ENCODE measurements around the gene PARVG.

The PARVG gene

DNA sequence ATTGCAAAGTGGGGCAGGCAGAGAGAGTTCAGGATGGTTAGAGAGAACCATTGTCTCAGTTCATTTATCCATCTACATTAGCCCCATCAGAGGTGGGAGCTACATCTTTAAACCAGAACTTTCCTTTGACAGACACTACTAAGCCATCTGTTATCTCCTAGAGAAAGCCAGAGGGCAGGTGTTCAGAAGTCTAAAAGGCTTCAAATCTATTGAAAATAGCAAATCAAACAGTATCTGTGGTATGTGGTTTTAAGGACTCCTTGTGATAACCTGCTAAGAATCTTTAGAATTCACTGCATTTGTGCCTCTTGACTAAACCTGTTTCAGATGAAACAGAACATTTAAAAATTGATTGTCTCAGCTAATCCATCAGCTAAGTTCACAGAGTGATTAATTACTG is 43.9 kb upstream of the PARVG start:
- no peak for DNase-seq (ENCODE audit: extremely low spot score)
- ChIA-PET CTCF (no interaction called here), POLR2A (no interaction called here)
- no peak for TF ChIP-seq FOXK2 (IDR thresholded peaks at IDR 0.05)
- no peak for TF ChIP-seq LEF1 (IDR thresholded peaks at IDR 0.05; ENCODE audit: borderline replicate concordance)
- no peak for TF ChIP-seq L3MBTL2 (conservative IDR thresholded peaks at IDR 0.05)
- no peak for TF ChIP-seq FOXA1 (IDR thresholded peaks at IDR 0.05)
- TF ChIP-seq NFRKB (IDR thresholded peaks at IDR 0.05) = no peak
- TF ChIP-seq SP1 (IDR thresholded peaks at IDR 0.05) = no peak
- no peak for TF ChIP-seq ARNT (IDR thresholded peaks at IDR 0.05)
- TF ChIP-seq ELF4 (IDR thresholded peaks at IDR 0.05) = no peak
- no peak for TF ChIP-seq BHLHE40 (IDR thresholded peaks at IDR 0.05; ENCODE audit: borderline replicate concordance)
- TF ChIP-seq HDGF (IDR thresholded peaks at IDR 0.05; ENCODE audit: borderline replicate concordance) = no peak
- TF ChIP-seq SUZ12 (IDR thresholded peaks at IDR 0.05) = no peak
- TF ChIP-seq, protein P1, sequence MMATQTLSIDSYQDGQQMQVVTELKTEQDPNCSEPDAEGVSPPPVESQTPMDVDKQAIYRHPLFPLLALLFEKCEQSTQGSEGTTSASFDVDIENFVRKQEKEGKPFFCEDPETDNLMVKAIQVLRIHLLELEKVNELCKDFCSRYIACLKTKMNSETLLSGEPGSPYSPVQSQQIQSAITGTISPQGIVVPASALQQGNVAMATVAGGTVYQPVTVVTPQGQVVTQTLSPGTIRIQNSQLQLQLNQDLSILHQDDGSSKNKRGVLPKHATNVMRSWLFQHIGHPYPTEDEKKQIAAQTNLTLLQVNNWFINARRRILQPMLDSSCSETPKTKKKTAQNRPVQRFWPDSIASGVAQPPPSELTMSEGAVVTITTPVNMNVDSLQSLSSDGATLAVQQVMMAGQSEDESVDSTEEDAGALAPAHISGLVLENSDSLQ (IDR thresholded peaks at IDR 0.05) = no peak
- TF ChIP-seq TARDBP (IDR thresholded peaks at IDR 0.05) = no peak
- TF ChIP-seq ZNF384 (IDR thresholded peaks at IDR 0.05) = no peak
- no peak for TF ChIP-seq FOXM1 (IDR thresholded peaks at IDR 0.05; ENCODE audit: borderline replicate concordance)

DNA sequence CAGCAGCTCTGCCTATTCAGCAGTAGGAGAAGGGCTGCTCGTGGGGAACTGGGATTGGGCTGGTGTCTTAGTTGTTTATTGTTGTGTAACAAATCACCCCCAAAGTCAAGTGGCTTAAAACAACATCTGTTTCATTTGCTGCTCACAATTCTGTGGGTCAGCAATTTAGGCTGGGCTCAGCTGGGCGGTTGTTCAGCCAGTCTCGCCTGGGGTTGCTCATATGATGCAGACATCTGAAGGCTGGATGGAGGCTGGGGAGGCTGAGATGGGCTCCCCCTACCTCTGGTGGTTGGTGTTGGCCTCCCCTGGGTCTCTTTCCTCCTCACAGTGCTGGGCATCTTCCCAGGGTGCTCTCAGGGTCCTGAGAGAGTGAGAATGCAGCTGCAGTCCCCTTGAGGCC is 43.3 kb upstream of the PARVG start:
- no peak for DNase-seq (ENCODE audit: extremely low spot score)
- POLR2A ChIA-PET = no interaction called here
- no peak for TF ChIP-seq CTBP1 (IDR thresholded peaks at IDR 0.05; ENCODE audit: borderline replicate concordance)
- TF ChIP-seq ELF4 (IDR thresholded peaks at IDR 0.05) = no peak
- TF ChIP-seq FOXM1 (IDR thresholded peaks at IDR 0.05; ENCODE audit: borderline replicate concordance) = no peak
- no peak for TF ChIP-seq ZNF384 (IDR thresholded peaks at IDR 0.05)
- TF ChIP-seq ARNT (IDR thresholded peaks at IDR 0.05) = no peak
- TF ChIP-seq TARDBP (IDR thresholded peaks at IDR 0.05) = no peak
- TF ChIP-seq L3MBTL2 (conservative IDR thresholded peaks at IDR 0.05) = no peak
- TF ChIP-seq, protein P1 (IDR thresholded peaks at IDR 0.05) = no peak
- no peak for TF ChIP-seq FOXK2 (IDR thresholded peaks at IDR 0.05)
- TF ChIP-seq LEF1 (IDR thresholded peaks at IDR 0.05; ENCODE audit: borderline replicate concordance) = no peak
- no peak for TF ChIP-seq FOXA1 (IDR thresholded peaks at IDR 0.05)
- TF ChIP-seq NFRKB (IDR thresholded peaks at IDR 0.05) = no peak
- no peak for TF ChIP-seq SP1 (IDR thresholded peaks at IDR 0.05)
- TF ChIP-seq SUZ12 (IDR thresholded peaks at IDR 0.05) = no peak
- CTCF ChIA-PET = no interaction called here

DNA sequence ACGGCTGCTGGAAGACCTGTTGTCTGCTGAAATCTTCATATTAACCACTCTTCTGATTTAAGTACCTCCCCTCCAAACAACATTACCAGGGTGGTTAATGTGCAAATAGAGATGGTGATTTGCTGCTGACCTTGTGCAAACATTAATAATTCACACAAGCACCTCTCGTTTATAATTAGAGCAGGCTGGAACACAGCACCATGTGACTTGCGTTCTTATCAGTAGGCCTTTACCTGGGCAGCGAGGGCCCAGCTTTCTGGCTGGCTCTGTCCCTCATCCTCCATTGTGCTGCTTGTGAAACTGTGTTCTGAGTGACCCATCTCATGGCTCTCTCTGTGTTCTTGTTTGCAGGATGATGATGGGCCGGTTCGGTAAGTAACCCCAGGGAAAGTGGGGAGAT is 41.0 kb upstream of the PARVG start:
- ChIA-PET POLR2A (no interaction called here), CTCF (interaction anchor here (1.1 kb wide), 1 partner anchor 138 kb away, joined by 3 read pairs; no protein-coding TSS in a partner anchor)
- DNase-seq (ENCODE audit: extremely low spot score) = no peak
- TF ChIP-seq FOXA1 (IDR thresholded peaks at IDR 0.05) = no peak

DNA sequence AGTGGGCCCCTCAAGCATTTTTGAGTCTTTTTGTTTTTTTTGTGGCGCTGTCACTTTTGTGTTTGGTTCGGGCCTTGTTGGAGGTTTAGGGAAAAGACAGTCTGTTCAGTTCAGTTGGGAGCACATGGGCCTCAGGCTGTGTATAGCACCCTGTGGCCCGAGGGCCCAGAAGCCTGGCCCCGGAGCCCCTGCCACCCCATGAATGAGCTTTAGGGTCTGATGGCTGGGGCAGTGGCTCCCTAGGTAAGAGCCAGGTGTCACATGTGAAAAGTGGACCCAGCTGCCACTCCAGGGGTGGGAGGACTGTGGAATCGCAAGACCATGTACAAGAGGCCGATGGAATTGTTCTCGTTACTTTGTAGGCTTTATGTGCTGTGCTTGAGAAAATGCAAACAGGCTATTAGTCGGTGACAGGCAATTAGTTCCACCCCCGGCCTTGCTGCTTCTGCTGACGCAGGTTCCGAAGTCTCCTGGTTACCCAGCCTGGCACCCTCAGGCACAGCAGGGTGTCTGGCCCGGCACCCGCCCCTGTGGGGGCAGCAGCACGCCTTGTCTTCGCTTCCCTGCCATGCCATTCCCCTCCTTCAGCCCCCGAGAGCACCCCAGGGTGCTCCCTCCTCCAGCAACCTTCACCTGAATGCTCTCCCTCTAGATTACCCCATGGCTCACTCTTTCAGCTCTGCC is 38.2 kb upstream of the PARVG start:
- ChIA-PET POLR2A (no interaction called here), CTCF (no interaction called here)
- DNase-seq (ENCODE audit: extremely low spot score) = no peak
- TF ChIP-seq HDGF (IDR thresholded peaks at IDR 0.05; ENCODE audit: borderline replicate concordance) = no peak
- TF ChIP-seq SUZ12 (IDR thresholded peaks at IDR 0.05) = no peak
- no peak for TF ChIP-seq NFRKB (IDR thresholded peaks at IDR 0.05)
- TF ChIP-seq SP1 (IDR thresholded peaks at IDR 0.05) = no peak
- TF ChIP-seq FOXM1 (IDR thresholded peaks at IDR 0.05; ENCODE audit: borderline replicate concordance) = no peak
- TF ChIP-seq ELF4 (IDR thresholded peaks at IDR 0.05) = no peak
- no peak for TF ChIP-seq TARDBP (IDR thresholded peaks at IDR 0.05)
- TF ChIP-seq ZNF384 (IDR thresholded peaks at IDR 0.05) = no peak

DNA sequence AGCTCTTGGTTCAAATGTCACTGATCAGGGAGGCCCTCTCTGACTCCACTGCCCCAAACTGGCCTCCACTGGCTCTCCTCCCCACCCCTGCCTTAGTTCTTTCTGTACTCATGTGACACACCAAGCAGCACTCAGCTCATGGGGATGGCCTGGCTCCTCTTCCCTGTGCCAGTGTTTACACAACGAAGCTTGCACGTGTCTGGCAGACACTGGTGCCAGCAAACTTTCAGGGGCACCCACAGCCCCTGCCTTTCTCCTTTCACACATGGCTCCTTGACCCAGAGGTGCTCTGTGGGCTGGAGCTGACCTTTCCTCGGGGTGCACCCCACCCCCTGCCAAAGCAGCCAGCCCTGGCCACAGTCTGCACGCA is 37.6 kb upstream of the PARVG start:
- no peak for TF ChIP-seq FOXM1 (IDR thresholded peaks at IDR 0.05; ENCODE audit: borderline replicate concordance)
- TF ChIP-seq ELF4 (IDR thresholded peaks at IDR 0.05) = no peak
- no peak for TF ChIP-seq SP1 (IDR thresholded peaks at IDR 0.05)
- TF ChIP-seq BHLHE40 (IDR thresholded peaks at IDR 0.05; ENCODE audit: borderline replicate concordance) = no peak
- no peak for TF ChIP-seq CTBP1 (IDR thresholded peaks at IDR 0.05; ENCODE audit: borderline replicate concordance)
- TF ChIP-seq LEF1 (IDR thresholded peaks at IDR 0.05; ENCODE audit: borderline replicate concordance) = no peak
- no peak for TF ChIP-seq L3MBTL2 (conservative IDR thresholded peaks at IDR 0.05)
- TF ChIP-seq ARNT (IDR thresholded peaks at IDR 0.05) = no peak
- no peak for TF ChIP-seq NFRKB (IDR thresholded peaks at IDR 0.05)
- TF ChIP-seq SUZ12 (IDR thresholded peaks at IDR 0.05) = no peak
- CTCF ChIA-PET = no interaction called here
- POLR2A ChIA-PET = no interaction called here
- no peak for DNase-seq (ENCODE audit: extremely low spot score)

DNA sequence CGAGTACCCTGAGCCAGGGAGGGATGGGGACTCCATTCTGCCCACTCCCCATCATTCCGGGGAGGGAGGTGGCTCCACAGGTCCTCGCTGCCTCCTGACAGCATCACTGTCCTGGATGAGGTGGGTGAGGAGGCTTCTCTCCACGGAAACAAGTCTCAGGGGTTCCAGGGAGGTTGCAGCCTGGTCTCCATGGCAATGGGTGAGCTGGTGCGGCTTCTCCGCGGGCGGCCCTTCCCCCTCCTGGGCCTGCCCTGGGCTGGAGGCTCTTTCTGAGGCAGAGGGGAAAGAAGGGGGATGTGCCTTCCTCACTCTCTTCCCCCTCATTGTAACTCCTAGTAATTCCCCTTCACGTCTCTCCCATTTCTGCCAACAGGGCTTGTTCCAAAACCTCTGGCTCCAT is 37.1 kb upstream of the PARVG start:
- TF ChIP-seq FOXA1 (IDR thresholded peaks at IDR 0.05) (no peak), FOXK2 (IDR thresholded peaks at IDR 0.05) (no peak), LEF1 (IDR thresholded peaks at IDR 0.05; ENCODE audit: borderline replicate concordance) (no peak), SP1 (IDR thresholded peaks at IDR 0.05) (no peak)
- TF ChIP-seq, protein P1 (IDR thresholded peaks at IDR 0.05) = no peak
- CTCF ChIA-PET = no interaction called here
- DNase-seq (ENCODE audit: extremely low spot score) = no peak
- POLR2A ChIA-PET = no interaction called here

DNA sequence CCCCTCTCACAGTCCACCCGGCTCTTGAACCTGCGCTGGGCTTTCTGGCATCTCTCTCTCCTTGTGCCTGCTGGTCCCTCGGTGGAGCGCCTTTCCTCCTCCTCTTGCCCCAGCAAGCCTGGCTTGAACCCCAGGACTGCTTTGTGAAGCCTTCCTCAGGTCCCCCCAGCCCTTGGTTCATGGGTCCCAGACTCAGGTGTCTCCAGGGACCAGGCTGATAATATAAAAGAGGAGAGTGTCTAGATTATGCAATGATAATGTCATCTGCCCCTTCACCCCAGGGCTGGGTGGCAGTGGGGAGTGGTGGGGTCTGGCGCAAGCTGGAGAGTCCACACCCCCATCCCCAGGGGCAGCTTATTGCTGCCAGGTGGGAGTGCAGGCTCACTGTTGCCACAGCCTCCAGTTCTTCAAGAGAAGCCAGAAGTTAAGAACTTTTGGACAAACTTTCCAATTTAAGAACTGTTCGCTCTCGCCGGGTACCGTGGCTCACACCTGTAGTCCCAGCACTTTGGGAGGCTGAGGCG is 36.6 kb upstream of the PARVG start:
- CTCF ChIA-PET = no interaction called here
- no peak for TF ChIP-seq SP1 (IDR thresholded peaks at IDR 0.05)
- no peak for TF ChIP-seq FOXK2 (IDR thresholded peaks at IDR 0.05)
- no peak for TF ChIP-seq CTBP1 (IDR thresholded peaks at IDR 0.05; ENCODE audit: borderline replicate concordance)
- no peak for TF ChIP-seq ARNT (IDR thresholded peaks at IDR 0.05)
- no peak for TF ChIP-seq HDGF (IDR thresholded peaks at IDR 0.05; ENCODE audit: borderline replicate concordance)
- no peak for TF ChIP-seq FOXA1 (IDR thresholded peaks at IDR 0.05)
- TF ChIP-seq, protein P1 (IDR thresholded peaks at IDR 0.05) = no peak
- no peak for TF ChIP-seq ELF4 (IDR thresholded peaks at IDR 0.05)
- TF ChIP-seq NFRKB (IDR thresholded peaks at IDR 0.05) = no peak
- no peak for TF ChIP-seq SUZ12 (IDR thresholded peaks at IDR 0.05)
- TF ChIP-seq BHLHE40 (IDR thresholded peaks at IDR 0.05; ENCODE audit: borderline replicate concordance) = no peak
- no peak for TF ChIP-seq TARDBP (IDR thresholded peaks at IDR 0.05)
- no peak for TF ChIP-seq ZNF384 (IDR thresholded peaks at IDR 0.05)
- TF ChIP-seq FOXM1 (IDR thresholded peaks at IDR 0.05; ENCODE audit: borderline replicate concordance) = no peak
- DNase-seq (ENCODE audit: extremely low spot score) = no peak
- POLR2A ChIA-PET = no interaction called here

Measured in HEK293T (cell line).